RWPE2 (cell line): ENCODE measurements around the gene ADISSP.

Experiments used
- ATAC-seq: fragments of 200-7000 bp; cut with Tn5 transposase; 3 replicates; pipeline ENCODE4 v1.9.1; 2021; ENCODE audit warnings: low read depth
- DNase-seq: peaks from one replicate; pipeline ENCODE4 v3.0.0-alpha.2; 2020; ENCODE audit warnings: low spot score
- H3K27ac ChIP-seq: fragments of 450-650 bp; 2 replicates; pipeline ENCODE4 v1.5.1; 2017; ENCODE audit warnings: mild to moderate bottlenecking; ENCODE audit not compliant: poor library complexity, severe bottlenecking
- H3K27me3 ChIP-seq: fragments of 250-450 bp; sonication (Bioruptor Pico); 2 replicates; pipeline ENCODE4 v1.5.1; 2021; ENCODE audit warnings: mild to moderate bottlenecking, moderate library complexity; ENCODE audit not compliant: insufficient read depth, poor library complexity, severe bottlenecking
- H3K36me3 ChIP-seq: fragments of 250-450 bp; sonication (Bioruptor Pico); 2 replicates; pipeline ENCODE4 v1.5.1; 2020; ENCODE audit warnings: low read depth, mild to moderate bottlenecking, moderate library complexity
- H3K4me1 ChIP-seq: fragments of 250-450 bp; sonication (Bioruptor Pico); 2 replicates; pipeline ENCODE4 v1.5.1; 2021; ENCODE audit warnings: mild to moderate bottlenecking, moderate library complexity; ENCODE audit not compliant: insufficient read depth, poor library complexity, severe bottlenecking
- H3K4me3 ChIP-seq: fragments of 250-450 bp; sonication (Bioruptor Pico); 2 replicates; pipeline ENCODE4 v1.5.1; 2021; ENCODE audit warnings: mild to moderate bottlenecking, moderate library complexity; ENCODE audit not compliant: severe bottlenecking
- H3K9me3 ChIP-seq: fragments of 250-450 bp; sonication (Bioruptor Pico); 2 replicates; pipeline ENCODE4 v1.5.1; 2021; ENCODE audit warnings: mild to moderate bottlenecking, moderate library complexity; ENCODE audit not compliant: severe bottlenecking
- TF ChIP-seq, protein P1 (sequence below): fragments of 450-650 bp; IDR thresholded peaks from one replicate; pipeline ENCODE4 v1.5.1; 2017; ENCODE audit warnings: mild to moderate bottlenecking, moderate library complexity; ENCODE audit not compliant: poor library complexity, severe bottlenecking

ADISSP gene

DNA sequence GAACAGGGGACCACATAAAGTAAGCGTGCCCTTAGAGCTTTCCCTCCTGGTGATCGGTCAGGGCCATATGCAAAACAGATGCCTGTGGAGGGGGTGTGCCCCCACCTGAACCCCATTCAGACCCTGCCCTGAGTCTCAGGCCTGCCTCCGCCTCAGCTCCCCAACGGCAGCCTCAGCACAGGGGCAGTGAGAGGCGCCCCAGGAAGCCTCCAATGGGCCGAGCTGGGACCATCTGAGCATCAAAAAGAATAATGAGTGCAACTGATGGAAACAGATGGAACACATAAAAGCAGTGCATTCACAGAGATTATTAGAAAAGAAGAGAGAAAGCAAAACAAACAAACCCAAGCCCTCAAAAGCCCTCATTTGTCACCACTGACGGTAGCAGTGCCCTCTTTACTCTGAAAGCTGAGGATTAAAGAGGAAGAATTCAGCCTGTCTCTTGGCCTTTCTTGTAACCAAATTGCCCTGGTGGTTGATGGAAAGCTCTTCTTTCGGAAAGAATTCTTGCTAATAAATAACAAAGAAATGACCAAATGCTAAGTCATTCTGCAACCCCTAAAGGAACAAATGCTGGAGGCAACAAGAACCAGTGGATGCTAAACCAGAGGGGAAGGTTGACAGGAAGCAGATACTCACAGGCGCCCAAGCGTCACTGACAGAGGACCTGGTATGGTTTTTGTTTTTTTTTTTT lies 6.8 kb downstream of the ADISSP start:
- no peak for DNase-seq
- no peaks in the 10 kb centered on the region for H3K4me1 ChIP-seq

DNA sequence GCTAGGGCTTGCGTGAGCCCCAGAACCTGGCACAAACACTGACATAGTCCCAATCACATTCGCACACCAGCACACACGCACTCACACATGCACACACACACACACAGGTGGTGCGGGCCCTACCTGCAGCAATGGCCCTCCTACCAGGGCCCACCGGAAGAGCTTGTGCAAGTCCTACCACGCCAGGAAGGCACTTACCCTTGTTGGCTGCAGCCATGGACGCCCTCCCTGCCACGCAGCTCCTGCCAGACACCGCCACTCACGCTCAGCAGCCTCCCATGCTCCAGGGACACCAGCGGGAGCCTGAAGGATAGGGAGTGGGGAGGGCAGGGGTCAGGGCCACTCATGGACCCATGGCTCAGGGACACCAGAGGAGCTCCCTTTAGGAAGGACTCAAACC lies 7.7 kb downstream of the ADISSP start:
- Histone ChIP-seq H3K36me3 (peaks cover 20% of the 10 kb centered on the region), H3K9me3 (no peaks in the 10 kb centered on the region), H3K27me3 (no peaks in the 10 kb centered on the region), H3K27ac (no peak overlapping the region), H3K4me3 (no peak overlapping the region), H3K4me1 (no peaks in the 10 kb centered on the region)
- no peak for DNase-seq
- no peak for ATAC-seq
- TF ChIP-seq, protein P1, sequence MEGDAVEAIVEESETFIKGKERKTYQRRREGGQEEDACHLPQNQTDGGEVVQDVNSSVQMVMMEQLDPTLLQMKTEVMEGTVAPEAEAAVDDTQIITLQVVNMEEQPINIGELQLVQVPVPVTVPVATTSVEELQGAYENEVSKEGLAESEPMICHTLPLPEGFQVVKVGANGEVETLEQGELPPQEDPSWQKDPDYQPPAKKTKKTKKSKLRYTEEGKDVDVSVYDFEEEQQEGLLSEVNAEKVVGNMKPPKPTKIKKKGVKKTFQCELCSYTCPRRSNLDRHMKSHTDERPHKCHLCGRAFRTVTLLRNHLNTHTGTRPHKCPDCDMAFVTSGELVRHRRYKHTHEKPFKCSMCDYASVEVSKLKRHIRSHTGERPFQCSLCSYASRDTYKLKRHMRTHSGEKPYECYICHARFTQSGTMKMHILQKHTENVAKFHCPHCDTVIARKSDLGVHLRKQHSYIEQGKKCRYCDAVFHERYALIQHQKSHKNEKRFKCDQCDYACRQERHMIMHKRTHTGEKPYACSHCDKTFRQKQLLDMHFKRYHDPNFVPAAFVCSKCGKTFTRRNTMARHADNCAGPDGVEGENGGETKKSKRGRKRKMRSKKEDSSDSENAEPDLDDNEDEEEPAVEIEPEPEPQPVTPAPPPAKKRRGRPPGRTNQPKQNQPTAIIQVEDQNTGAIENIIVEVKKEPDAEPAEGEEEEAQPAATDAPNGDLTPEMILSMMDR = no peak

More for the DNA sequence above, 6.8 kb downstream of the ADISSP start:
- ATAC-seq = no peak
- H3K9me3 ChIP-seq = no peaks in the 10 kb centered on the region
- TF ChIP-seq, protein P1 = no peak
- H3K27ac ChIP-seq = no peak overlapping the region
- H3K4me3 ChIP-seq = no peak overlapping the region
- peaks cover 20% of the 10 kb centered on the region for H3K36me3 ChIP-seq
- H3K27me3 ChIP-seq = no peaks in the 10 kb centered on the region

DNA sequence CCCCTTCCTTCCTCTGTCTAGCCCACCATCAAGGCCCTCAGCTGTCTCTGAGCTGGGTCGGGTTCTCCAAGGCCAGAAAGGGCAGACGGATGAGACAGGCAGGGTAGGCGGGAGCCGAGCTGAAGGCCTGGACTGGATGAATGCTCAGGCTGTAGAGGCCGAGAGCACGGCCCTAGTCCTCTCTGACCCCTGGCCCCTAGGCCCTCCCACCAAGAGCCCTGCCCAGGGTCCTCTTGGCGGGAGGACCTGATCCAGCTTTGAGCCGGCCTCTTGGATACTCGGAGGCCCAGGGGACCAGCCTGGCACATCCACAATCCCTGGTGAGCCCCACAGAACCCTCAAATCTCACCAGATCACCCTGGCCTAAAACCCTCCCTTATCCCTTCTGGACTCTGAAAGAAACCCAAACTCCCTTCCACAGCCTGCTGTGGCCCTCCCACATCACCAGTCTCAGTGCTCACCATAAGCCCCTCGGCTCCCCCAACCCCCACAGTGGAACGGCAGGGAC lies 8.2 kb downstream of the ADISSP start:
- DNase-seq = no peak
- H3K36me3 ChIP-seq = peaks cover 20% of the 10 kb centered on the region
- no peaks in the 10 kb centered on the region for H3K4me1 ChIP-seq
- no peak overlapping the region for H3K4me3 ChIP-seq
- H3K27ac ChIP-seq = no peak overlapping the region
- ATAC-seq = no peak
- TF ChIP-seq, protein P1 = no peak
- H3K9me3 ChIP-seq = no peaks in the 10 kb centered on the region
- H3K27me3 ChIP-seq = no peaks in the 10 kb centered on the region

DNA sequence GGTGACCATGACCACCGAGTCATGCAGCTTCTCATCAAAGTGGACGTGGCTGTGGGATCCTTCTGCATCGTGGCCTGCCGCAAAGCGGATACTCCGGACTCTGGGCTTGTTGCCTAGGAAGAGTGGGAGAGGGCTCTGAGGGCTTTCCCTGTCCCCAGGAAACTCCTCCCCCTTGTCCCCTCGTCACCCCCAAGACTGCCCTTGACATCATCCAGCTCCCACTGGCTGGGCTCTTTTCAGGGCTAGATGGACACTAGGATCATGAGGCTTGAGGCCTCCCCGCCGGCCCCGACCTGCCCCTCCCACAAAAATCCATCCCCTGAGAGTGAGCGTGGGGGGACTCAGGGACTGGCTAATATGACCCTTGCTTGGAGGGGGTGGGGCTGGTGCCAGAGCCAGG lies 9.0 kb downstream of the ADISSP start:
- DNase-seq = no peak
- Histone ChIP-seq H3K4me1 (no peaks in the 10 kb centered on the region), H3K27ac (no peak overlapping the region), H3K4me3 (no peak overlapping the region), H3K36me3 (peaks cover 20% of the 10 kb centered on the region), H3K9me3 (no peaks in the 10 kb centered on the region), H3K27me3 (no peaks in the 10 kb centered on the region)
- TF ChIP-seq, protein P1 = no peak
- no peak for ATAC-seq

DNA sequence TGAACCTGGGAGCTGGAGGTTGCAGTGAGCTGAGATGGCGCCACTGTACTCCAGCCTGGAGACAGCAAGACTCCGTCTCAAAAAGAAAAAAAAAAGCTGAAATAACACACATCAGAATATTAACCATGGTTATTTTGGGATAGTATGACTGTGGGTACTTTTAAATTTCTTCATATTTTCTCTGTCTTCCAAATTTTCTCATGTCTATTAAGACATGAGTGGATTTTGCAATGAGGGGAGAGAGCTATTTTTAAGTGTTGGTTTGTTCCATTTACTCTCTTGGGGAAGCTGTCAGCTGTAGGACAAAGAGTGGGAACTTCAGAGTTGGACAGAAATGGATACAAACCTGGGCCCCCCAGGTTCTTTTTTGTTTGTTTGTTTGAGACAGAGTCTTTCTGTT lies 10.3 kb downstream of the ADISSP start:
- Histone ChIP-seq H3K9me3 (no peaks in the 10 kb centered on the region), H3K27ac (no peak overlapping the region), H3K4me3 (no peak overlapping the region), H3K4me1 (no peaks in the 10 kb centered on the region), H3K36me3 (peaks cover 20% of the 10 kb centered on the region), H3K27me3 (no peaks in the 10 kb centered on the region)
- ATAC-seq (no peak), DNase-seq (no peak)
- TF ChIP-seq, protein P1 = no peak
